Measurements from ENCODE around the gene MYL7.

MYL7 gene

GRCh38 chr7:44149571-44150465 is 8.7 kb upstream of the MYL7 start:
- DNase-seq = no peak

DNA sequence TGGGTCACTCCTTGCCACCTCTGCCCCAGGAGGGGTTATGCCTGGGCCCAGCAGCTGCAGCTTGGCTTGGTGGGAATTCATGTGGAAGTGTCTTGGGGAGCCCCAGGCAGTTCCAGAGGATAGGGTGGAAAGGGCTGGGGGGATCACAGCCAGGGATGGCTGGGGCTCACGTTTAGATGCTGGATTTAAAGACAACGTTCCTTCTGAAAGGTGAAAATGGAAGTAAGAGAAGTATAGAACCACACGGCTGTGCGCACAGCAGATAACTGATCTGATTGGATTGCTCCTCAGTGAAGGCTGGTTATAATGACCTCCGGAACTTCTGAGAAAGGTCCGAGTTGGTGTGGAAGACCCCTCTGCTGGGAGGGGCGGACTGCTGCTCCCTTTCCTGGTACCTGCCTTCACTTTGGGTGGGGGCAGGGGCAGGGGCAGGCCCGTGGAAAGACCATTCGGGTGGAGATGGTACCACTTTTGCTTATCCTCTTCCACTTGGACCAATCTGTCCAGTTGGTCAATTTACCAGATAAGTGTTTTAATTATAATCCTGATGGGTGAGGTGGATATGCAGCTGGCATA is 7.9 kb upstream of the MYL7 start:
- DNase-seq = no peak

DNA sequence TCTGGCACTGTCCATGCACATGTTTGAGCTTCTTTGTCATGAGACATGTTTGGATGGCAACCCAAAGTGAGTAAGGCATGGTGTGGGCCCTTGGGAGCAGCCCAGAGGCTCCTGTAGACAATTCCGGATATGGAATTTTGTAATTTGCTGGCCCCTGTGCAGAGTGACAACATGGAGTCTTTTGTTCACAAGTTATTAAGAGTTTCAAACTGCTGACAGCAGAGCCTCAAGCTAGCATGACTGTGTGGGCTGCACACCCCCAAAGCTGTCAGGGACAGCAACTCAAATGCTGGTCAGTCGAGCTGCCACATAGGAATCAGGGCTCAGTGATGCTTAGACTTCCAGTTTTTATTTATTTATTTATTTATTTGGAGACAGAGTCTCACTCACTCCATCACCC is 7.0 kb upstream of the MYL7 start:
- DNase-seq = no peak

- no peak for DNase-seq
Observed at GRCh38 chr7:44147026-44147991, 6.2 kb upstream of the MYL7 start.

- no peak for DNase-seq
Observed at GRCh38 chr7:44145969-44146911, 5.1 kb upstream of the MYL7 start.

DNA sequence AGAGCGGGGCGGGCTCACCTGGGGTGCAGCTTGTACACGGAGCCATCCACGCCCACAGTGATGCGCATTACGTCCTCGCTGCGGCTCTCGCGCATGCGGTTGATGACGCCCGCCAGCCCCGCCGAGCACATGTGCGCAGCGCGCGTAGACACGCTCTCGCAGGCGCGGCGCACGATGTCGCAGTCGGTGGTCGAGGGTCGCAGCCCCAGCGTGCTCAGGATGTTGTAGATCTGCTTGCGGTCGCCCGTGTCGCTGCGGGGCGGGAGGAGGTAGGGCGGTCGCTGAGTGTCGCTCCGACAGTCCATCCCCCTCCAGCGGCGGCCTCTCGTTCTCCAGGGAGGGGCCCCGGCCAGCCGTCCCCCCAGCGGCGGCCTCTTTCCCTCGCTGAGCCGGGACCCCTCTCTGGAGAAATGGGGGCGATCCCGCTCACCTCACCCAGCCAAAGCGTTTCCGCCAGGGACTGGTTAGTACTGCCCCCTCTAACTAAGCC is 4.4 kb upstream of the MYL7 start:
- DNase-seq = no peak

GRCh38 chr7:44144968-44145478 is 3.9 kb upstream of the MYL7 start:
- DNase-seq = no peak

- no peak for DNase-seq
Observed at GRCh38 chr7:44144426-44144967, 3.4 kb upstream of the MYL7 start.

GRCh38 chr7:44143646-44144250 is 2.6 kb upstream of the MYL7 start:
- no peak for DNase-seq

DNA sequence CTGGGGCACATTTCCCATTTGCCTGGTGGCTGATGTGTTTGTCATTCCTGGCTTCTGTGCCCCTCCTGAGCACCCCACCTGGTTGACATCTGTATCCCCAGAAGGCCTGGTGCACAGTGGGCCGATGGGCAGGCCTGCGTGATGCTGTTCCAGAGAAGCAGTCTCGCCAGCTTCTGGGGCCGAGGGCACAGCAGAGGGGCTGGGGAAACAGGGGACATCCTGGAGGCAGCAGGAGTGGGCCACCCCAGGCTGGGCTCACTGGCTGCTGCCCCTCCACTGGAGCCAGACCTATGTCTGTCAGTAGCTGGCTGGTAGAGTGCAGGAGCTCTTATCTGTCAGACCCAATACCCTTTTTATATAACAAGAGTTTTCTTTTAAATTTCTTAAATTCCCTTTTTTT is 896 bp upstream of the MYL7 start:
- no peak for DNase-seq

- DNase-seq = no peak
Observed at GRCh38 chr7:44140341-44140740, 791 bp downstream of the MYL7 start.

GRCh38 chr7:44139311-44140010 is 1.7 kb downstream of the MYL7 start:
- DNase-seq = no peak

- no peak for DNase-seq
Observed at GRCh38 chr7:44138698-44139097, 2.4 kb downstream of the MYL7 start.

DNA sequence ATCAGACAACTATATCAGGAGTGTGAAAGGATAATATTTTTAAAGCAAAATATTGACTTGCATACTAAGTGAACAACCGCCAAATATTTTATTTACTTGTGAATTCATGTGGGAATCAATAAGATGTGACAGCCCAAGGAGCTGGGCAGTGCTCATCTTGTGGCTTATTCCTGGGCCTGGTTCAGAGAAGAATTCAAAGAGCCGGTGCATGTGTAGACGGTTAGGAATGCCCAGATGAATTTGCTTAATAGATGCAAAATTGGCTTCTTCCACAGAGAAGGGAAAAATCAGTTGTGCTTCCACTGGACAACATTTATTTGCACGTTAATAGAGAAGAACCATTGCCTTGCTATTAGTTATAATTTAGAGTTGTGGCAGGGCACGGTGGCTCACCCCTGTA is 4.4 kb downstream of the MYL7 start:
- no peak for DNase-seq

DNA sequence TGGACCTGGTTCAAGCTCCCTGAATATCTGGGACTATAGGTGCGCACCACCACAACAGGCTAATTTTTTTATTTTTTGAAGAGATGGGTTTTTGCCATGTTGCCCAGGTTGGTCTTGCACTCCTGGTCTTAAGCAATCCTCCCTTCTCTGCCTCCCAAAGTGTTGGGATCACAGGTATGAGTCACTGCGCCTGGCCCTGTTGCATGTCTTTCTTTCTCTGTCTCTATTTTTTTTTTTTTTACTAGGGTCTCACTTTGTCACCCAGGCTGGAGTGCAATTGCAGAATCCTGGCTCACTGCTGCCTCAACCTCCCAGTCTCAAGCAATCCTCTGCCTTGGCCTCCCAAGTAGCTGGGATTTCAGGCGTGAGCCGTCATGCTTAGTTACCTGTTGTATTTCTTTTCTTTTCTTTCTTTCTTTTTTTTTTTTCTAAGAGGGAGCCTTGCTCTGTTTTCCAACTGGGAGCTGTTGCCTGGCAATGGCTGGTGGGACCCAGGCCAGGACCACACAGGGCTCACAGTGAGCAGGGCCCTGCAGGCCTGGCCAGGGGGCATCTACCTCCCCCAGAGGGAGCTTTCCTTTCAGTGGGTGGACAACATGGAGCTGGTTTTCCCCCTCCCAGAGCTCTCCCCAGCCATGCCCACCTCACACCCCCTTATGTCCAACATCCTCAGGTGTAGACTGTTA is 6.0 kb downstream of the MYL7 start:
- no peak for DNase-seq

GRCh38 chr7:44133295-44133694 is 7.8 kb downstream of the MYL7 start:
- DNase-seq = no peak

DNA sequence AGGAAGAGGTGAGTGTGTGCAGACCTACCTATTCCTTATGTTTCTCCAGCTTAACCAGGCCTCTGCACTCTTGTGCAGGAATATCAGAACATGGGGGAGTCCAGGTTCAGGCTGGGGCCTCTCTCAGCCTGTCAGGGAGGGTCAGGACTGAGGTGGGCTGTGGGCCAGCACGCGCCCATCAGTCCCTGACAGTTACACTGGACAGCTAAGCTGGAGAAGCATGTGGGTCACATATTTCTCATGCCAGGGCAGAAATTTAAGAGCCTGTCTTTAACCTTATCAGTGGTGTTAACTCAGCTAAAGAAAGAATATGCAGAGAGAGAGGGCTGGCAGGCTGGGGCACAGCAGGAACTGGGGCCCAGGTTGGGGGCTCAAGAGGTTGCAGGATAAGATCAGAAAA is 9.1 kb downstream of the MYL7 start:
- DNase-seq = no peak

- DNase-seq = no peak
Observed at GRCh38 chr7:44131173-44132029, 9.7 kb downstream of the MYL7 start.

Measured in NCI-H1105 (cell line).